Progenitor cell of endocrine pancreas (in vitro differentiated cells): ENCODE results near the gene FAM149A. TPM values are rescaled to one million over a fixed set of nuclear protein-coding genes. Genes with fewer than 3 reads are reported as not detected.
A peak's percentile ranks its signal among the peaks of the same experiment; 100 is the strongest.

Experiments
- DNase-seq: peaks from one replicate; pipeline ENCODE4 v3.0.0; 2021; ENCODE audit warnings: low spot score; ENCODE audit not compliant: unreplicated experiment
- H3K27ac Mint-ChIP-seq: 2 replicates; pipeline ENCODE4 v1.8.0; 2021; ENCODE audit warnings: mild to moderate bottlenecking, moderate library complexity, mixed read lengths
- H3K27me3 Mint-ChIP-seq: 2 replicates; pipeline ENCODE4 v1.8.0; 2021; ENCODE audit warnings: mixed read lengths
- H3K36me3 Mint-ChIP-seq: 2 replicates; pipeline ENCODE4 v1.8.0; 2022; ENCODE audit warnings: mixed read lengths; ENCODE audit not compliant: insufficient read depth
- H3K4me1 Mint-ChIP-seq: 2 replicates; pipeline ENCODE4 v1.8.0; 2021; ENCODE audit warnings: low read depth, mixed read lengths
- H3K4me3 Mint-ChIP-seq: 2 replicates; pipeline ENCODE4 v1.8.0; 2021; ENCODE audit warnings: low read depth, mild to moderate bottlenecking, moderate library complexity, mixed read lengths
- H3K9me3 Mint-ChIP-seq: 2 replicates; pipeline ENCODE4 v1.8.0; 2021; ENCODE audit warnings: low read depth, mixed read lengths
- CTCF ChIP-seq: fragments of 200-600 bp; sonication (generic); IDR thresholded peaks from one replicate; pipeline ENCODE4 v1.5.0; 2021; ENCODE audit warnings: antibody characterized with exemption, mild to moderate bottlenecking; ENCODE audit not compliant: unreplicated experiment
- total RNA-seq: library from RNA; stranded (reverse); gene quantifications from 2 replicates; pipeline ENCODE4 v1.2.1, GENCODE V29; 2021

The FAM149A gene
- total RNA-seq, 1 donor from 2014 or later, result 12.0 TPM

GRCh38 chr4:186105647-186106321 lies 1.3 kb downstream of the FAM149A start:
- no peak for DNase-seq
- H3K9me3 Mint-ChIP-seq, result no peaks in the 10 kb centered on the region
- H3K4me1 Mint-ChIP-seq, result peaks cover 8% of the 10 kb centered on the region
- peak overlapping the region; percentile 77 for H3K4me3 Mint-ChIP-seq
- no peak for TF ChIP-seq CTCF
- H3K27me3 Mint-ChIP-seq, result peaks cover 32% of the 10 kb centered on the region
- H3K27ac Mint-ChIP-seq, result peak overlapping the region; percentile 88
- H3K36me3 Mint-ChIP-seq, result peaks cover 2% of the 10 kb centered on the region

- H3K36me3 Mint-ChIP-seq, result peaks cover 2% of the 10 kb centered on the region
- H3K4me3 Mint-ChIP-seq, result no peak overlapping the region
- DNase-seq, result no peak
- no peak overlapping the region for H3K27ac Mint-ChIP-seq
- H3K9me3 Mint-ChIP-seq, result no peaks in the 10 kb centered on the region
- TF ChIP-seq CTCF, result no peak
- H3K27me3 Mint-ChIP-seq, result peaks cover 28% of the 10 kb centered on the region
- peaks cover 8% of the 10 kb centered on the region for H3K4me1 Mint-ChIP-seq
Measured at GRCh38 chr4:186107947-186108346, 3.4 kb downstream of the FAM149A start.

- Mint-ChIP-seq H3K27ac (no peak overlapping the region), H3K27me3 (peaks cover 24% of the 10 kb centered on the region), H3K4me3 (no peak overlapping the region), H3K4me1 (peaks cover 8% of the 10 kb centered on the region), H3K36me3 (peaks cover 2% of the 10 kb centered on the region), H3K9me3 (no peaks in the 10 kb centered on the region)
- no peak for DNase-seq
- no peak for TF ChIP-seq CTCF
Measured at GRCh38 chr4:186108391-186108790, 3.9 kb downstream of the FAM149A start.

GRCh38 chr4:186109245-186109644 lies 4.7 kb downstream of the FAM149A start:
- H3K4me1 Mint-ChIP-seq, result peaks cover 8% of the 10 kb centered on the region
- DNase-seq, result no peak
- no peaks in the 10 kb centered on the region for H3K9me3 Mint-ChIP-seq
- peaks cover 17% of the 10 kb centered on the region for H3K27me3 Mint-ChIP-seq
- no peak for TF ChIP-seq CTCF
- H3K27ac Mint-ChIP-seq, result no peak overlapping the region
- H3K36me3 Mint-ChIP-seq, result peaks cover 2% of the 10 kb centered on the region
- no peak overlapping the region for H3K4me3 Mint-ChIP-seq

- no peak overlapping the region for H3K27ac Mint-ChIP-seq
- no peaks in the 10 kb centered on the region for H3K4me1 Mint-ChIP-seq
- peaks cover 10% of the 10 kb centered on the region for H3K27me3 Mint-ChIP-seq
- no peaks in the 10 kb centered on the region for H3K36me3 Mint-ChIP-seq
- no peaks in the 10 kb centered on the region for H3K9me3 Mint-ChIP-seq
- peak overlapping the region; percentile 74 for H3K4me3 Mint-ChIP-seq
- DNase-seq, result no peak
- no peak for TF ChIP-seq CTCF
Measured at GRCh38 chr4:186116697-186117096, 12.2 kb downstream of the FAM149A start.
